Heart left ventricle (tissue), 16 donors: ENCODE results near the gene ENTHD1. TPM values are rescaled to one million over a fixed set of nuclear protein-coding genes. Genes with fewer than 3 reads are reported as not detected.

Experiments used
- ATAC-seq, 4 donors: fragments of 200-7000 bp; cut with Tn5 transposase; one replicate each; pipeline ENCODE4 v1.9.1; 2020 to 2022; ENCODE audit warnings: moderate library complexity in 4 of 4, mild to moderate bottlenecking in 3 of 4, moderate number of reproducible peaks in 1 of 4
- DNase-seq, 5 donors: peaks; one replicate each; pipeline ENCODE4 v3.0.0-alpha.2; 2020
- H3K27ac ChIP-seq, 12 donors: fragments of 200-600 bp; sonication (generic) in 4 of 12; one replicate each; pipeline versions ENCODE4 v1.5.0 to v1.8.0; 2016 to 2022; ENCODE audit warnings: mild to moderate bottlenecking in 2 of 12
- H3K27me3 ChIP-seq, 9 donors: fragments of 200-600 bp; sonication (generic) in 2 of 9; one replicate each; pipeline versions ENCODE4 v1.5.1 to v1.8.0; 2016 to 2022; ENCODE audit warnings: mild to moderate bottlenecking in 3 of 9
- H3K36me3 ChIP-seq, 9 donors: fragments of 200-600 bp; sonication (generic) in 2 of 9; one replicate each; pipeline versions ENCODE4 v1.5.0 to v1.8.0; 2018 to 2022; ENCODE audit warnings: mild to moderate bottlenecking in 2 of 9
- H3K4me1 ChIP-seq, 12 donors: fragments of 200-600 bp; sonication (generic) in 4 of 12; one replicate each; pipeline versions ENCODE4 v1.5.0 to v1.8.0; 2016 to 2022; ENCODE audit warnings: mild to moderate bottlenecking in 3 of 12
- H3K4me3 ChIP-seq, 12 donors: fragments of 200-600 bp; sonication (generic) in 4 of 12; one replicate each; pipeline versions ENCODE4 v1.5.0 to v1.8.0; 2017 to 2022; ENCODE audit warnings: mild to moderate bottlenecking in 9 of 12, moderate library complexity in 4 of 12
- H3K9me3 ChIP-seq, 12 donors: fragments of 200-600 bp; sonication (generic) in 4 of 12; one replicate each; pipeline versions ENCODE4 v1.5.0 to v1.8.0; 2016 to 2022; ENCODE audit warnings: mild to moderate bottlenecking in 1 of 12
- POLR2A ChIP-seq, 2 donors: fragments of 450-650 bp; IDR thresholded peaks; one replicate each; pipeline ENCODE4 v1.6.1; 2017; ENCODE audit warnings: antibody characterized with exemption in 2 of 2, mild to moderate bottlenecking in 2 of 2, moderate library complexity in 2 of 2
- WGBS, 4 donors: extraction: QIAGEN DNeasy Blood & Tissue Kit in 2 of 4; methylation state at CpG; one replicate each; pipeline versions ENCODE4 v1.1.5 to v1.1.7; 2013 to 2018; 5-methylcytosine and 5-hydroxymethylcytosine counted together
- intact Hi-C, 10 donors: fragments of 100-400 bp; cut with DNase I; formaldehyde crosslinking; loops; one replicate each; pipeline versions ENCODE4 v1.11.1 to v1.14.2; 2022
- polyA plus RNA-seq, 2 donors: library from polyadenylated mRNA; stranded (reverse); fragments of 200-250 nt; gene quantifications; one replicate each; pipeline ENCODE4 v1.2.3, GENCODE V29; 2013
- total RNA-seq, 9 donors: library from RNA; depleted of rRNA in 2 of 9; stranded (reverse); fragments of >200 nt in 2 of 9; fragmentation: NEBNext Ultra II Directional in 3 of 9; extraction: Animal tissue kit (Norgen Biotek cat#: 25700) in 3 of 9; gene quantifications; one replicate each; pipeline versions ENCODE4 v1.1.0 to v1.2.4, GENCODE V29; 2016 to 2023
- TF ChIP-seq, protein P1 (sequence below), 12 donors: fragments of 200-600 bp; sonication (generic) in 4 of 12; IDR thresholded peaks; one replicate each; pipeline versions ENCODE4 v1.5.0 to v1.8.0; 2018 to 2022; ENCODE audit warnings: antibody characterized with exemption in 12 of 12, mild to moderate bottlenecking in 5 of 12
- donor health status: ischemic (EF 13 %, LVEDD 7.1; RV severe dilation, severe dysfunction).
- donor health status: healthy with polysubstance abuse.
- donor health status: DM: no; HTN: yes; CAD: no.
- donor health status: DM: no; HTN: no; CAD: no.
- donor health status: ischemic (EF 25% LVEDD 6.9; RV normal size, moderate dysfunction).
- donor health status: ischemic (EF 25% LVEDD 5.7; RV mildly dilated, moderate dysfunction).
- donor health status: healthy.
- donor health status: DM: yes; HTN: yes; CAD: no.
- donor health status: ischemic (EF 35%, LVEDD 5.7; RV mildly dilated, moderate dysfunction).
- donor health status: nonischemic (EF 11% LVEDD 7.7; RV severe dilation, severe dysfunction).
- donor health status: DM: yes; HTN: yes; CAD: no.
- donor health status: PGD.
- donor health status: ischemic (EF 29% LVEDD 5.4; RV normal size, mild dysfunction).
- donor health status: nonischemic (EF 23%, LVEDD 6.1; RV moderate dilation, normal function).

ENTHD1 gene
- total and polyA plus RNA-seq, 11 donors = not detected

- DNase-seq (no peak), ATAC-seq (no peak)
- peaks cover 0 to 9% (median 0%) of the 10 kb centered on the region in 12 donors for H3K4me1 ChIP-seq
- WGBS, 4 donors = 48 to 63% (median 56%) methylated on average over 12 of the region's 12 CpGs
- intact Hi-C loops = loop anchor here in 1 of 10 donors (5.0 kb wide), 1 partner anchor 51 kb away; no protein-coding TSS in a partner anchor
- H3K4me3 ChIP-seq = no peak overlapping the region
- peaks cover 0 to 35% (median 4%) of the 10 kb centered on the region in 9 donors for H3K27me3 ChIP-seq
- H3K36me3 ChIP-seq = no peaks in the 10 kb centered on the region
- no peaks in the 10 kb centered on the region for H3K9me3 ChIP-seq
- TF ChIP-seq, protein P1, sequence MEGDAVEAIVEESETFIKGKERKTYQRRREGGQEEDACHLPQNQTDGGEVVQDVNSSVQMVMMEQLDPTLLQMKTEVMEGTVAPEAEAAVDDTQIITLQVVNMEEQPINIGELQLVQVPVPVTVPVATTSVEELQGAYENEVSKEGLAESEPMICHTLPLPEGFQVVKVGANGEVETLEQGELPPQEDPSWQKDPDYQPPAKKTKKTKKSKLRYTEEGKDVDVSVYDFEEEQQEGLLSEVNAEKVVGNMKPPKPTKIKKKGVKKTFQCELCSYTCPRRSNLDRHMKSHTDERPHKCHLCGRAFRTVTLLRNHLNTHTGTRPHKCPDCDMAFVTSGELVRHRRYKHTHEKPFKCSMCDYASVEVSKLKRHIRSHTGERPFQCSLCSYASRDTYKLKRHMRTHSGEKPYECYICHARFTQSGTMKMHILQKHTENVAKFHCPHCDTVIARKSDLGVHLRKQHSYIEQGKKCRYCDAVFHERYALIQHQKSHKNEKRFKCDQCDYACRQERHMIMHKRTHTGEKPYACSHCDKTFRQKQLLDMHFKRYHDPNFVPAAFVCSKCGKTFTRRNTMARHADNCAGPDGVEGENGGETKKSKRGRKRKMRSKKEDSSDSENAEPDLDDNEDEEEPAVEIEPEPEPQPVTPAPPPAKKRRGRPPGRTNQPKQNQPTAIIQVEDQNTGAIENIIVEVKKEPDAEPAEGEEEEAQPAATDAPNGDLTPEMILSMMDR (IDR thresholded peaks at IDR 0.05) = no peak
- TF ChIP-seq POLR2A (IDR thresholded peaks at IDR 0.05) = no peak
- H3K27ac ChIP-seq = no peak overlapping the region
Observed at GRCh38 chr22:39917776-39918495, 24.4 kb upstream of the ENTHD1 start.

- no peaks in the 10 kb centered on the region for H3K36me3 ChIP-seq
- ATAC-seq = no peak
- H3K27ac ChIP-seq = no peak overlapping the region
- H3K4me3 ChIP-seq = no peak overlapping the region
- peaks cover 0 to 35% (median 3%) of the 10 kb centered on the region in 9 donors for H3K27me3 ChIP-seq
- H3K4me1 ChIP-seq = peaks cover 0 to 9% (median 0%) of the 10 kb centered on the region in 12 donors
- no peak for TF ChIP-seq POLR2A (IDR thresholded peaks at IDR 0.05)
- TF ChIP-seq, protein P1 (IDR thresholded peaks at IDR 0.05) = no peak
- intact Hi-C loops = loop anchor here in 1 of 10 donors (5.0 kb wide), 1 partner anchor 50 kb away; no protein-coding TSS in a partner anchor
- H3K9me3 ChIP-seq = no peaks in the 10 kb centered on the region
- DNase-seq = no peak
- 62 to 70% (median 69%) methylated on average over 5 of the region's 5 CpGs for WGBS, 4 donors
Observed at GRCh38 chr22:39917197-39917643, 23.7 kb upstream of the ENTHD1 start.

DNA sequence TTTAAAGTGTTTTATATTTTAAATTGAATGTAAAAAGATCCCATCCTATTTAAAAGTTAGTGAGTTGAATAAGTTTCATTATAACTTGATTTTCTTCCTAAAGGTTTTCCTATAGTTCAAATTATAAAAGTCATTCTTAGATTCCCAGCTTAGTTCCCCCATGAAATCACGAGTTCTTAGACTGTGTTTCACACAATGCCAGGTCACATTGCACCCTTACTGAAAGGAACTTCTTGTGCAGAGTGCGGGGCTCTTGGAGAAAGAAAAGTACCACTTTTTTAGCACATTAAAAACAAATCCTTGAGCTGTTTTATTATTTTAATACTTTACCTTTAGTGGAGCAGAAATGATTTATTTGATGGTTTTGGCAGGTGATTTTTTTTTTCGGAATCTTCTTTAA, 22.9 kb upstream of the ENTHD1 start:
- no peak for DNase-seq
- TF ChIP-seq, protein P1 (IDR thresholded peaks at IDR 0.05) = no peak
- TF ChIP-seq POLR2A (IDR thresholded peaks at IDR 0.05) = no peak
- no peak for ATAC-seq
- H3K27ac ChIP-seq = no peak overlapping the region
- intact Hi-C loops = loop anchor here in 1 of 10 donors (5.0 kb wide), 1 partner anchor 49 kb away; no protein-coding TSS in a partner anchor
- peaks cover 0 to 9% (median 0%) of the 10 kb centered on the region in 12 donors for H3K4me1 ChIP-seq
- H3K4me3 ChIP-seq = no peak overlapping the region
- WGBS, 4 donors = 79 to 88% (median 85%) methylated on average over 3 of the region's 3 CpGs
- no peaks in the 10 kb centered on the region for H3K9me3 ChIP-seq
- H3K36me3 ChIP-seq = no peaks in the 10 kb centered on the region
- H3K27me3 ChIP-seq = peaks cover 0 to 43% (median 3%) of the 10 kb centered on the region in 9 donors

DNA sequence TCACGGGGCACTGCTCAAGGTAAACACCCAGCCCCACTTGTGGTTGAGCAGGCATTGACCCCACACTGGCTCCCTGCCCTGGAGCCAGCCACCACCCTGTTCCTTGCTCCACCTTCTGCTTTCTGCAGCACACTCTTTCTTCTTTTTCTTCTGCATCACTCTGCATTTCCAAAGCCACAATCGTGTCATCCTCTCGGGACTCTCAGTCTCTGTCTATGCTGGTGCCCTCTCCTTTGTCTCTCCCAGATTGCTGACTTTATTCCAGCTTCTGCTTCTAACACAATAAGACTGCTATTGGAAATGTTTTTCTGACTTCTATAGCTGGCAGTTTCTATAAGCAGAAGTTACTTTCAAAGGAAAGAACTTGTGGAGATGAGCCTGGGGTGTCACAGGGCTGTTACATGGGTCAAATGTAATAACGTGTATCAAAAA, 21.8 kb upstream of the ENTHD1 start:
- no peaks in the 10 kb centered on the region for H3K36me3 ChIP-seq
- peaks cover 0 to 53% (median 5%) of the 10 kb centered on the region in 9 donors for H3K27me3 ChIP-seq
- no peaks in the 10 kb centered on the region for H3K9me3 ChIP-seq
- H3K4me3 ChIP-seq = no peak overlapping the region
- intact Hi-C loops = loop anchor here in 1 of 10 donors (5.0 kb wide), 1 partner anchor 48 kb away; no protein-coding TSS in a partner anchor
- TF ChIP-seq, protein P1 (IDR thresholded peaks at IDR 0.05) = no peak
- TF ChIP-seq POLR2A (IDR thresholded peaks at IDR 0.05) = no peak
- H3K27ac ChIP-seq = no peak overlapping the region
- DNase-seq = no peak
- H3K4me1 ChIP-seq = peaks cover 0 to 9% (median 0%) of the 10 kb centered on the region in 12 donors
- WGBS, 4 donors = 65 to 74% (median 72%) methylated on average over 4 of the region's 4 CpGs
- ATAC-seq = no peak
